Spleen (tissue), 11 donors: Measurements from ENCODE around the gene DLG2. TPM values are rescaled to one million over a fixed set of nuclear protein-coding genes. Genes with fewer than 3 reads are reported as not detected.

Experiments
- DNase-seq: peaks from one replicate; pipeline ENCODE4 v3.0.0-alpha.2; 2020
- H3K27ac ChIP-seq, 8 donors: fragments of 200-600 bp; sonication (generic) in 7 of 8; 1 replicate in 4 of 8; 2 replicates in 4 of 8; pipeline versions ENCODE4 v1.5.0 to v1.8.0; 2016 to 2021; ENCODE audit warnings: inconsistent platforms in 4 of 8, mild to moderate bottlenecking in 4 of 8, moderate library complexity in 1 of 8
- H3K27me3 ChIP-seq, 7 donors: fragments of 200-600 bp; sonication (generic) in 6 of 7; replicated peaks in 1 of 7; 1 replicate in 4 of 7; 2 replicates in 3 of 7; pipeline versions ENCODE4 v1.5.0 to v1.8.0; 2016 to 2021; ENCODE audit warnings: inconsistent platforms in 3 of 7, mild to moderate bottlenecking in 1 of 7
- H3K36me3 ChIP-seq, 6 donors: fragments of 200-600 bp; sonication (generic) in 5 of 6; 1 replicate in 4 of 6; 2 replicates in 2 of 6; pipeline versions ENCODE4 v1.5.0 to v1.8.0; 2016 to 2021; ENCODE audit warnings: inconsistent platforms in 2 of 6
- H3K4me1 ChIP-seq, 6 donors: fragments of 200-600 bp; sonication (generic) in 5 of 6; 1 replicate in 3 of 6; 2 replicates in 3 of 6; pipeline versions ENCODE4 v1.5.0 to v1.8.0; 2016 to 2021; ENCODE audit warnings: inconsistent platforms in 3 of 6
- H3K4me3 ChIP-seq, 8 donors: fragments of 200-600 bp; sonication (generic) in 7 of 8; 1 replicate in 4 of 8; 2 replicates in 4 of 8; pipeline versions ENCODE4 v1.5.0 to v1.8.0; 2016 to 2021; ENCODE audit warnings: inconsistent platforms in 4 of 8, mild to moderate bottlenecking in 4 of 8, moderate library complexity in 2 of 8
- H3K9me3 ChIP-seq, 8 donors: fragments of 200-600 bp; sonication (generic) in 7 of 8; 1 replicate in 4 of 8; 2 replicates in 4 of 8; pipeline versions ENCODE4 v1.5.0 to v1.8.0; 2016 to 2021; ENCODE audit warnings: inconsistent platforms in 4 of 8
- CTCF ChIP-seq, 11 experiments: fragments of 200-600 bp in 7 of 11; fragments of 450-650 bp in 4 of 11; sonication (generic) in 4 of 11; IDR thresholded peaks in 8 of 11; conservative IDR thresholded peaks in 3 of 11; 1 replicate in 7 of 11; 2 replicates in 4 of 11; pipeline versions ENCODE4 v1.4.0 to v1.8.0; 2016 to 2021; ENCODE audit warnings: antibody characterized with exemption in 11 of 11, inconsistent platforms in 4 of 11, mild to moderate bottlenecking in 1 of 11
- POLR2A ChIP-seq, 3 donors: fragments of 450-650 bp; IDR thresholded peaks; one replicate each; pipeline ENCODE4 v1.5.1; 2017; ENCODE audit warnings: antibody characterized with exemption in 3 of 3, mild to moderate bottlenecking in 1 of 3
- POLR2AphosphoS5 ChIP-seq, 3 donors: sonication (generic); formaldehyde crosslinking; IDR thresholded peaks; one replicate each; pipeline ENCODE4 v1.5.1; 2017; ENCODE audit warnings: antibody characterized with exemption in 3 of 3
- WGBS, 5 donors: extraction: QIAGEN DNeasy Blood & Tissue Kit in 3 of 5; methylation state at CpG; one replicate each; pipeline versions ENCODE4 v1.1.5 to v1.1.7; 2013 to 2018; 5-methylcytosine and 5-hydroxymethylcytosine counted together
- intact Hi-C: fragments of 100-400 bp; cut with DNase I; formaldehyde crosslinking; loops from one replicate; pipeline ENCODE4 v1.15.0; 2023; ENCODE audit warnings: low total_unique reads
- polyA plus RNA-seq, 3 donors: library from polyadenylated mRNA; stranded (reverse); fragments of 200-250 nt; gene quantifications; one replicate each; pipeline ENCODE4 v1.2.1, GENCODE V29; 2013
- total RNA-seq, 7 donors: library from RNA; depleted of rRNA in 3 of 7; stranded (reverse); fragments of >200 nt in 3 of 7; fragmentation: NEBNext Ultra II Directional in 4 of 7; extraction: Animal tissue kit (Norgen Biotek cat#: 25700) in 4 of 7; gene quantifications; one replicate each; pipeline versions ENCODE4 v1.1.0 to v1.2.1, GENCODE V29; 2016 to 2021
- donor health status: healthy with polysubstance abuse.
- donor health status: DM: no; HTN: no; CAD: no; lungs with moderate emphysema.
- donor health status: DM: no; HTN: no; CAD: no.
- donor health status: Bipolar disorder and iron deficiency.
- donor health status: healthy.
- donor health status: DM: no; HTN: no; CAD: no.
- donor health status: DM: yes; HTN: yes; CAD: no.

Gene DLG2
- total and polyA plus RNA-seq, 10 donors, result 0.43 to 12.7 (median 7.9) TPM

GRCh38 chr11:84173078-84173477 is 1454.1 kb downstream of the DLG2 start:
- no peaks in the 10 kb centered on the region for H3K4me1 ChIP-seq
- no peak overlapping the region for H3K27ac ChIP-seq
- no peaks in the 10 kb centered on the region for H3K27me3 ChIP-seq
- no peak for DNase-seq
- no peaks in the 10 kb centered on the region for H3K36me3 ChIP-seq
- peaks cover 0 to 11% (median 0%) of the 10 kb centered on the region in 8 donors for H3K9me3 ChIP-seq
- no peak overlapping the region for H3K4me3 ChIP-seq
- intact Hi-C loops, result no loop called here
- no peak for TF ChIP-seq CTCF (IDR thresholded peaks at IDR 0.05 in 8 of 11, conservative IDR thresholded peaks at IDR 0.05 in 3 of 11)
- TF ChIP-seq POLR2AphosphoS5 (IDR thresholded peaks at IDR 0.05), result no peak
- no peak for TF ChIP-seq POLR2A (IDR thresholded peaks at IDR 0.05)

DNA sequence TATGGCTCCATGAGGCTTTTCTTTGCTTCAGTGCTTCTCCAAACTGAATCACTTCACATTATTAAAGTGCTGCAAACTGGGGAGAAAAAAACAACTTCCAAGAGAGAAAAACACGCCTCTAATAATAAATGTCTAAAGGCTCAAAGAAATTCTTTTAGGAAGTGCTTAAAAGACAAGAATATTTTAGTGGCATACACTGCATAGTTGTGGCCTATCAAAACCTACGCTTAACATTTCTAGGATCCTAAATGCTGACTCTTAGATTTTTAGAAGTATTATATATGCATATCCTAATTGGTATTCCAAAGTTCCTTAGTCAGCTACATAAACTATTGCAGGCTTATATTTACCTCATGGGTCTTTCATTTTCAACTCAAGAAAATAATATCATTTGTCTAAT is 1462.0 kb downstream of the DLG2 start:
- no peaks in the 10 kb centered on the region for H3K27me3 ChIP-seq
- peaks cover 0 to 9% (median 3%) of the 10 kb centered on the region in 8 donors for H3K9me3 ChIP-seq
- no peak for DNase-seq
- H3K36me3 ChIP-seq, result no peaks in the 10 kb centered on the region
- intact Hi-C loops, result no loop called here
- no peaks in the 10 kb centered on the region for H3K4me1 ChIP-seq
- no peak for TF ChIP-seq CTCF (IDR thresholded peaks at IDR 0.05 in 8 of 11, conservative IDR thresholded peaks at IDR 0.05 in 3 of 11)
- TF ChIP-seq POLR2A (IDR thresholded peaks at IDR 0.05), result no peak
- no peak for TF ChIP-seq POLR2AphosphoS5 (IDR thresholded peaks at IDR 0.05)
- H3K27ac ChIP-seq, result no peak overlapping the region
- no peak overlapping the region for H3K4me3 ChIP-seq
- 68 to 89% (median 76%) methylated on average over 2 of the region's 2 CpGs for WGBS, 5 donors

- H3K27ac ChIP-seq, result no peak overlapping the region
- no peaks in the 10 kb centered on the region for H3K4me1 ChIP-seq
- TF ChIP-seq POLR2AphosphoS5 (IDR thresholded peaks at IDR 0.05) (no peak), POLR2A (IDR thresholded peaks at IDR 0.05) (no peak), CTCF (IDR thresholded peaks at IDR 0.05 in 8 of 11, conservative IDR thresholded peaks at IDR 0.05 in 3 of 11) (no peak)
- no peaks in the 10 kb centered on the region for H3K27me3 ChIP-seq
- intact Hi-C loops, result no loop called here
- H3K36me3 ChIP-seq, result no peaks in the 10 kb centered on the region
- no peak overlapping the region for H3K4me3 ChIP-seq
- 57 to 67% (median 66%) methylated on average over 2 of the region's 2 CpGs for WGBS, 5 donors
- DNase-seq, result no peak
- H3K9me3 ChIP-seq, result peaks cover 0 to 10% (median 3%) of the 10 kb centered on the region in 8 donors
Measured at GRCh38 chr11:84164728-84165127, 1462.4 kb downstream of the DLG2 start.

DNA sequence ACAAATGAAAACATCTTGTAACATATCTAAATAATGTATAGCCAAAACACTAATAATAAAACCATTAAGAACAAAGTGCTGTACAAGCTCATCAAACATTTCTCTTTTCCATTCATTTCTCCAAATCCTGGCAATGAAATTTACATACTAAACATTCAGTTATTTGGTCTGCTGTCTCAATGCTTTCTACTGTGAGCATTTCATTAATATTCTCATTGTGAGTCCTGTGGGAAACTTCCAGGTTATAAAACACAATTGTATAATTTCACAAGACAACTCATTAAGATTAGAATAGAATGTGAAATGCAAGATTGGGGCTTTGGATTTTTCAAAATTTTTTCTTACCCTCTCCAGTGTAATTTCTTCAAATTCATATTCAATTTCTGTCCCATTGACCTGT is 1464.0 kb downstream of the DLG2 start:
- H3K4me1 ChIP-seq, result no peaks in the 10 kb centered on the region
- intact Hi-C loops, result no loop called here
- no peaks in the 10 kb centered on the region for H3K36me3 ChIP-seq
- DNase-seq, result no peak
- H3K4me3 ChIP-seq, result no peak overlapping the region
- H3K27ac ChIP-seq, result no peak overlapping the region
- no peaks in the 10 kb centered on the region for H3K27me3 ChIP-seq
- no peak for TF ChIP-seq POLR2A (IDR thresholded peaks at IDR 0.05)
- TF ChIP-seq CTCF (IDR thresholded peaks at IDR 0.05 in 8 of 11, conservative IDR thresholded peaks at IDR 0.05 in 3 of 11), result no peak
- TF ChIP-seq POLR2AphosphoS5 (IDR thresholded peaks at IDR 0.05), result no peak
- peaks cover 0 to 10% (median 3%) of the 10 kb centered on the region in 8 donors for H3K9me3 ChIP-seq
